Astrocyte of the cerebellum (primary cell): Measurements from ENCODE around the gene LOXHD1.

Experiments used
- DNase-seq: peaks from one replicate; pipeline ENCODE4 v3.0.0-alpha.2; 2011; ENCODE audit warnings: low read depth
- H3K4me3 ChIP-seq: 2 replicates; pipeline ENCODE4 v1.5.1; 2011; ENCODE audit warnings: mild to moderate bottlenecking, low read depth, low read length, moderate library complexity
- in situ Hi-C: cut with HindIII; loops from 2 replicates; pipeline ENCODE4 v1.10.0; 2017; ENCODE audit warnings: low sequenced_read_pairs
- TF ChIP-seq, protein P1 (sequence below): IDR thresholded peaks from 2 replicates; pipeline ENCODE4 v1.5.1; 2012; ENCODE audit warnings: low read length, low read depth, moderate library complexity, mild to moderate bottlenecking; ENCODE audit errors: missing control alignments

Gene LOXHD1

DNA sequence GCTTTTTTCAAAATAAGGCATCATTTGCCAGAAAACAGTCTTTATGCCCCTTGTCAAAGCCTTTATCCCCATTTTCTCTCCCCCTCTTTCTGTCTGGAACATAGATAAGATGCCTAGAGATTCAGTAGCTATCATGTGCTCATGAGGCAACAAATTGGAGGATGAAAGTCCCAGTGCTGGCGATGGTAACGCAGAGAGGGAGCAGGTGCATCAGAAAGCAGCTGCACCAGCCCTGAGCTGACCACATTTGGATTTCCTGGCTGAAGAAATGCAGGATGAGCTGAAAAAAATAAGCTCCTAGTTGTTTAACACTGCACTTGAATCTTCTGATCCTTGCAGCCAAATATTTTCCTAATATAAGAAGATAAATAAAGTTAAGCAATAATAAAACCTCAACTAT lies 48.0 kb downstream of the LOXHD1 start:
- no peak for DNase-seq
- no peak overlapping the region for H3K4me3 ChIP-seq
- in situ Hi-C loops: no loop called here
- TF ChIP-seq, protein P1, sequence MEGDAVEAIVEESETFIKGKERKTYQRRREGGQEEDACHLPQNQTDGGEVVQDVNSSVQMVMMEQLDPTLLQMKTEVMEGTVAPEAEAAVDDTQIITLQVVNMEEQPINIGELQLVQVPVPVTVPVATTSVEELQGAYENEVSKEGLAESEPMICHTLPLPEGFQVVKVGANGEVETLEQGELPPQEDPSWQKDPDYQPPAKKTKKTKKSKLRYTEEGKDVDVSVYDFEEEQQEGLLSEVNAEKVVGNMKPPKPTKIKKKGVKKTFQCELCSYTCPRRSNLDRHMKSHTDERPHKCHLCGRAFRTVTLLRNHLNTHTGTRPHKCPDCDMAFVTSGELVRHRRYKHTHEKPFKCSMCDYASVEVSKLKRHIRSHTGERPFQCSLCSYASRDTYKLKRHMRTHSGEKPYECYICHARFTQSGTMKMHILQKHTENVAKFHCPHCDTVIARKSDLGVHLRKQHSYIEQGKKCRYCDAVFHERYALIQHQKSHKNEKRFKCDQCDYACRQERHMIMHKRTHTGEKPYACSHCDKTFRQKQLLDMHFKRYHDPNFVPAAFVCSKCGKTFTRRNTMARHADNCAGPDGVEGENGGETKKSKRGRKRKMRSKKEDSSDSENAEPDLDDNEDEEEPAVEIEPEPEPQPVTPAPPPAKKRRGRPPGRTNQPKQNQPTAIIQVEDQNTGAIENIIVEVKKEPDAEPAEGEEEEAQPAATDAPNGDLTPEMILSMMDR: no peak

DNA sequence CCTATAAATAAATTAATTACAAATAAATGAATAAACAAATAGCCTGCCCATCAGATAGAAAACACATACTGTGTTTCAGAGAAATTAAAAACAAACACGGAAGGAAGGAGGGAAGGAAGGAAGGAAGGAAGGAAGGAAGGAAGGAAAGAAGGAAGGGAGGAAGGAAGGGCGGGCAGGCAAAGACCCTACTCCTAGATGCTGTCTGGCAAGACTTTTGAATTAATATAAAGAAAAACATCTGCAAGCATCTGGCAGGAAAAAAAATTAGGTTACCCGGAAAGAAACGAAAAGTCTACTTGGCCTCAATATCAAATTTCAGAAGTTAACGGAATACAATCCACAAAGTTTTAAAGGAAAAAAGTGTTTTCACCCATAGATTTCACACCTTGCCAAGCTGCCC lies 49.1 kb downstream of the LOXHD1 start:
- no peak overlapping the region for H3K4me3 ChIP-seq
- no peak for DNase-seq
- TF ChIP-seq, protein P1: no peak
- in situ Hi-C loops: no loop called here

DNA sequence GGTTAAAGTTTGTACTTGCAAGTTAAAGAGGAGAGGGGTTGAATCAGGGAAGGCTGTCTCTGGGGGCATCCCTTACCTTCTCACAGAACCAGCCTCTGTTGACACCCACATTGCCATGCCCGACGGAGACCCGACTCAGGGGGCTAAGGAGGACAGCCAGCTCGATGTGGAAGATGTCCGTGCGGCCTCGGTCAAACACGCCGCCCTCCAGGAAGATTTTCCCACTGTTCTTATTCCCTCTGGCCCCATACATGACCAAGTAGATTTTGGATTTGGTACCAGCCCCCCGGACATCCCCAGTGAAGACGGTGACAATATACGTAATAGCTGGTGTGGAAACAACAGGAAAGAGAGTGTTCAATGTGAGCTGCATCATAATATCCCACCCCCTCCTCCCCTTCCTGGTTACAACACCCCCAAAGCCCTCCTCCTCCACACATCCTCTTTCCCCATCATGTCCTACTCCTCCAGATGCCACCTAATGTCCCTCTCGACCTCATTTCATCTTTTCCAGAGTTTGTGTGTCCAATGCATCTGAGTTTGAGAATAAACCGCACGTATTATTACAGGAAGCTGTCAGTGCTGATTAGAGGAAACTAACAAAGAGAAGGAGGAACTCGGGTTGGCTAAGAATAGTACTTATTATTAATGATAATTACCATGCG lies 55.7 kb downstream of the LOXHD1 start:
- no peak overlapping the region for H3K4me3 ChIP-seq
- in situ Hi-C loops: no loop called here
- TF ChIP-seq, protein P1: no peak
- no peak for DNase-seq

DNA sequence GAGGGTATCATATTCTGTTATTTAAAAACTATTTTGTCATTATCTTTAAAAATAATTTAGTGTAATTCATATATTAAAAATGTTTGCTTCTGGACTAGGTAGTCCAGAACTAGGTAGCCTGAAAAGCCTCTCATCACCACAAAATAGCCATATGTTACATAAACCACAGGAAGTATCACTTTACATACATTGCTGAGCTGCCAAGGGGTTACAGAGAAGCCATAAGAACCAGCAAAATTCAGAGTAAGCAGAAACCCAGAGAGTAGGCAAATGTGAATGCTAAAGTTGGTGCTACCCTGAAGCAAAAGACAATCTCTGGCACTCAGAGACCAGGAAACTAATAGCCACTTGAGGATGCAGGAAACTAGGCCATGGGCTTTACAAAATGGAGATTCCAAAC lies 60.9 kb downstream of the LOXHD1 start:
- TF ChIP-seq, protein P1: no peak
- in situ Hi-C loops: no loop called here

DNA sequence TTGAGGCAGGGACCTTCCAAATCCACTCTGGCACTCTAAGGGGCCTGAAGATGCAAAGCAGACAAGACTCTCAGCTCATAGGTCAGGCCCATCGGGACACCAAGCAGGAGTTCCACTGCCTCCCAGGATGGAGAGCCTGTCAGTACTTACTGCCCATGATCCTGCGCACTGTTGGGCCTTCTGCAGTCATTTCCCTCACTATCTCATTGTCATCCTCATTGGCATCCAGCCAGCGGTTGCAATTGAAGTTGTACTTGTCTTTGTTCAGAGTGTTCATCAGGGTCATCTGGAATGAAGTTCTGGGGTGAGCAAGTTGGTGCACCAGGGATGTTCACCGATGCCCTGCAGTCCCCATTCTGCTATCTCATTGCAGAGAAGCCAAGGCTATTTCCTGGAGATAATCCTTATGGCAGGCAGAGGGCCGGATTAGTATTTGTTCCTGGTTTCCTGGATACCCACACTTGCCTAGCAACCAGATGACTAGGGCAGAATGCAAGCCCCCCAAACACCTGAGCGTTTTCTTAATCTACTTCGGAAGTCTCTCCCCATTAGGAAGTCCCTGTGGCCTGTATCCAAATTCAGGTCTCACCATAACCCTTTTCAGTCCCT lies 65.1 kb downstream of the LOXHD1 start:
- H3K4me3 ChIP-seq: no peak overlapping the region
- TF ChIP-seq, protein P1: no peak
- in situ Hi-C loops: no loop called here
- DNase-seq: no peak

More for the DNA sequence above, 60.9 kb downstream of the LOXHD1 start:
- no peak for DNase-seq
- H3K4me3 ChIP-seq: no peak overlapping the region

DNA sequence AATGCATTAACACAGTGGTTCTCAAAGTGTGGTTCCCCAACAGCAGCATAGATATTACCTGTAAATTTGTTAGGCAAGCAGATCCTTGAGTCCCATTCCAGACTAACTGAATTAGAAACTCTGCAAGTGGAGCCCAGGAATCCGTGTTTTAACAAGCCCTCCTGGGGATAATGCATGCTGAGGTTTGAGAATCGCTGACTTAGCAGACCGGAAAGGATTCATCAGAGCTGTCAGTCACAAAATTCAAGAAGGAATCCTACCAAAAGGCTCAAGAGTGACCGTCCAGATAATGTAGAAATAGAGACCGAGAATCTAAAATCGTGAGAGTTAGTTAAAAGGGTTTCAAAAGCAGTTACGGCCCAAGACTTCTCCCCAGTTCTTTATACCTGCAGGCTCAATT lies 66.9 kb downstream of the LOXHD1 start:
- in situ Hi-C loops: no loop called here
- no peak for DNase-seq

More for the DNA sequence above, 66.9 kb downstream of the LOXHD1 start:
- TF ChIP-seq, protein P1: no peak
- H3K4me3 ChIP-seq: no peak overlapping the region
